Mononuclear cell (primary cell): ENCODE measurements around the gene PLSCR4. TPM values are rescaled to one million over a fixed set of nuclear protein-coding genes. Genes with fewer than 3 reads are reported as not detected.
"Not testable (repeated sequence)": the region's sequence is repeated elsewhere in the genome, so short reads cannot be mapped to it uniquely, and the experiment has no call there.

ENCODE experiments used
- H3K27me3 ChIP-seq: 2 replicates; pipeline ENCODE4 v1.6.0; 2011; ENCODE audit warnings: low read length, control low read depth; ENCODE audit not compliant: insufficient read depth
- H3K4me1 ChIP-seq: 2 replicates; pipeline ENCODE4 v1.5.1; 2011; ENCODE audit warnings: mild to moderate bottlenecking, low read length, control low read depth; ENCODE audit not compliant: insufficient read depth
- H3K4me3 ChIP-seq: 2 replicates; pipeline ENCODE4 v1.5.1; 2011; ENCODE audit warnings: mild to moderate bottlenecking, low read length, moderate library complexity
- H3K9me3 ChIP-seq: 2 replicates; pipeline ENCODE4 v1.5.1; 2011; ENCODE audit warnings: low read depth, mild to moderate bottlenecking, control low read depth, low read length
- total RNA-seq: library from RNA; depleted of rRNA; stranded (reverse); fragments of >200 nt; gene quantifications from one replicate; pipeline ENCODE4 v1.2.3, GENCODE V29; 2012

The PLSCR4 gene, protein sequence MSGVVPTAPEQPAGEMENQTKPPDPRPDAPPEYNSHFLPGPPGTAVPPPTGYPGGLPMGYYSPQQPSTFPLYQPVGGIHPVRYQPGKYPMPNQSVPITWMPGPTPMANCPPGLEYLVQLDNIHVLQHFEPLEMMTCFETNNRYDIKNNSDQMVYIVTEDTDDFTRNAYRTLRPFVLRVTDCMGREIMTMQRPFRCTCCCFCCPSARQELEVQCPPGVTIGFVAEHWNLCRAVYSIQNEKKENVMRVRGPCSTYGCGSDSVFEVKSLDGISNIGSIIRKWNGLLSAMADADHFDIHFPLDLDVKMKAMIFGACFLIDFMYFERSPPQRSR
- total RNA-seq = 0.10 TPM

DNA sequence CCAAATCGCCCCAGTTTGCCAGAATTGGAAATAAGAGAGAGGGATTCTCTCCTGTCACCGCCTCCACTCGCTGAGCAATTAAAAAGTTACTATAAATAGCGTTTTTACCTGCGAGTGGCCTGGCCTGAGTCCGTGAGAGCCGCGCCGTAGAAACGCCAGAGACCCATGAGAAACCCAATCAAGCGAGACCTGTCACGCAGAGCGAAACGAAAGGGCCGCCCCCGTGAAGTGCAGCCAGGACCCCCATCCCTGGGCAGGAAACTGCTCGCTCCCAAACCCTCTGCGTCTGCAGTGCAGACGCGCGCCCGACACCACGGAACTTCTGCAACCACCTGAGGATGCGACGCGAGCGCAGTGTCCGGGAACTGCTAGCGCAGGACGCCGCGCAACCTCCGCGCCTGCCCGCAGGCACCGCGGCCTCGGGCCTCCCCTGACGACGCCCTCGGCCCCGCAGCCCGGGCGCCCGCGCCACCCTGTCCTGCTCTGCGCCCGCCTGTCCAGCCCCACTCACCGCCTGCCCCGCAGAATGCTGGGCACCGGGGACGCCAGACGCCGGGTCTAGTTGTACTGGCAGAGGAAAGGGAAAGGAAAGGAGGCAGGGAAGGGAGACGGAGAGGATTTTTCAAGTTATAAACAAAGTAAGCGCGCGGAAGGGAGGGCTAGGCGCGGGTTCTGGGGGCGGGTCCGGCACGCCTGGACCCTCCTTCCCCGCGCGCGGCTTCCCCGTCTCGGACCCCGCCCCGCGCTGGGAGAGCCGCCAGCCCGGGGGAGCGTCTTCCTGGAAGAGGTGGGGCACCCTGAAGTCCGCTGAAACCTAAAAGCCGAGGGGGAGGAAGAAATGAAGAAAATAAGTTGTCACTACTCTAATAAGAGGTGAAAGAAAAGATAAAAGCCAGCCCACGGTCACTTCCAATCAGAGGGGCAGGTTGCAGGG lies at the start of gene PLSCR4:
TSS of gene PLSCR4 (minus strand) at position 657 of the 934 bp plus-strand sequence. CDS start 29,034 bp downstream, outside the sequence.
- peaks cover 10% of the 10 kb centered on the region for H3K4me1 ChIP-seq
- peak within 1 kb of the TSS; percentile 29 for H3K4me3 ChIP-seq
- no peaks in the 10 kb centered on the region for H3K9me3 ChIP-seq
- peaks cover 13% of the 10 kb centered on the region for H3K27me3 ChIP-seq

DNA sequence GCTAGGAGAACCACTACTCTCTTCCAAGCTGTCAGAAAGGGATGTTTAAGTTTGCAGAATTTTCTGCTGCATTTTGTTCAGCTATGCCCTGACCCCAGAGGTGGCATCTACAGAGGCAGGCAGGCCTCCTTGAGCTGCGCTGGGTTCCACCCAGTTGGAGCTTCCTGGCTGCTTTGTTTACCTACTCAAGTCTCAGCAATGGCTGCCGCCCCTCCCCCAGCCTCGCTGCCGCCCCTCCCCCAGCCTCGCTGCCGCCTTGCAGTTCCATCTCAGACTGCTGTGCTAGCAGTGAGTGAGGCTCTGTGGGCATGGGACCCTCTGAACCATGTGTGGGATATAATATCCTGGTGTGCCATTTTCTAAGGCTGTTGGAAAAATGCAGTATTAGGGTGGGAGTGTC lies 42.5 kb upstream of the PLSCR4 start:
- H3K27me3 ChIP-seq, H3K4me3 ChIP-seq, H3K4me1 ChIP-seq, H3K9me3 ChIP-seq: not testable (repeated sequence)

DNA sequence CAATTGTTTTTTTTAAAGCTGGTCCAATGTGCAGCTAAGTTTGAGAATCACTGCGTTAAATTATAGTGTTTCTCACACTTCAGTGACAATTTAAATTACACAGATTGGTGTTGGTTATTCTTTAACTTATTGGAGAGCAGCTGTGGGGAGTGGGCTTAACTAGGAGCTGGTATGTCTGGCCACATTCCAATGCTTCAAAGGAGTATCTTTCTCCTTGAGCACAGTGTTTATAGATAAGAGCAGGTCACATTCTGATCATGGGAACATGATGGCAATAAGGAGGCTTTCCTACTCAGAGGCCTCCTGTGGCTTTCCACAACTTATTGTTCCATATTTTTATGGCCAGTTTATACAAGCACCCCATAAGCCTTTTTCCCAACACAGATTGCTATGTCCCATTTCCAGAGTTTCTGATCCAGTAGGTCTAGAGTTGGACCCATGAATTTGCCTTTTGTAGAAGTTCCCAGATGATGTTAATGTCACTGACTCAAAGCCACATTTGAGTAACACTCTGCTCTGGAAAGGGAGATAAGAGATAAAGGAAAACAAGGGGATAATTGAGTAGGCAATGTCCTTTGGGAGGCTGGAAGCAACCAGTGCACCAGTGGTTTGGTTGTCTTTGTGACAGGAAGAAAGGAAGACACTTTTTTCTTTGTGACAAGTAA lies 33.0 kb upstream of the PLSCR4 start:
- H3K4me3 ChIP-seq = no peak overlapping the region
- no peaks in the 10 kb centered on the region for H3K4me1 ChIP-seq
- no peaks in the 10 kb centered on the region for H3K9me3 ChIP-seq
- H3K27me3 ChIP-seq = no peaks in the 10 kb centered on the region

DNA sequence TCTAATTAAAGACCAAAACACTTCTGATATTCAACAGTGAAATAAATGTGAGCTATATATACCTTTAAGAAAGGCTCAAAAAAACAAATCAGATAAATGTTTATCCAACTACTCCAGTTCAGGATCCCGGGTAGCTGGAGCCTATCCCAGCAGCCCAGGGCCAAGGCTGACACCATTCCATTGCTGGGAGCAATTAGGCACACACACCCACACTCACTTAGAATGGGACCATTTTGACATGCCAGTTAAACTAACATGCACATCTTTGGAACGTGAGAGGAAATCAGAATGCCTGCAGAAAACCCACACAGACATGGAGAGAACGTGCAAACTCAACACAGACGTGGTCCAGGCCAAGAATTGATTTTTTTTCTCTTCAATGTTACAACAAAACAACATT lies 30.0 kb upstream of the PLSCR4 start:
- Histone ChIP-seq H3K4me1 (no peaks in the 10 kb centered on the region), H3K4me3 (no peak overlapping the region), H3K27me3 (no peaks in the 10 kb centered on the region), H3K9me3 (no peaks in the 10 kb centered on the region)

DNA sequence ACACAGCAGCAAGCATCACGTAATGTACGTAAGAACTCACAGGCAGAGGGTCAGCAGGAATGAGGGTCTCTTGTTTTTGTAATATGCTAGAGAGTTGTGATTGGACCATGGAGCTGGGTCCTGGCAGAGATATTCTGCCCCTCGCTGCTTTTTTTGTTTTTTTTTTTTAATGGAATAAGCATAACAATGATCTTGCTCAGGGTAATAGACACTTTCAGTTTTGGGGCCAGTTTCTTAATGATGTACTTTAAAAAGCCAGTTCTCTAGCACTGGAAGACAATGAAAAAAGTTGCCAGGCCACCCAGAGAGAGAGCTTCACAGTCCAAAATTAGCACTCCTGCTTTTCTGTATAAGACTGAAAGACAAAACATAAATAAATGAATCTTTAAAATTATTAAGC lies 29.0 kb upstream of the PLSCR4 start:
- Histone ChIP-seq H3K4me3 (no peak overlapping the region), H3K27me3 (no peaks in the 10 kb centered on the region), H3K4me1 (no peaks in the 10 kb centered on the region), H3K9me3 (no peaks in the 10 kb centered on the region)

DNA sequence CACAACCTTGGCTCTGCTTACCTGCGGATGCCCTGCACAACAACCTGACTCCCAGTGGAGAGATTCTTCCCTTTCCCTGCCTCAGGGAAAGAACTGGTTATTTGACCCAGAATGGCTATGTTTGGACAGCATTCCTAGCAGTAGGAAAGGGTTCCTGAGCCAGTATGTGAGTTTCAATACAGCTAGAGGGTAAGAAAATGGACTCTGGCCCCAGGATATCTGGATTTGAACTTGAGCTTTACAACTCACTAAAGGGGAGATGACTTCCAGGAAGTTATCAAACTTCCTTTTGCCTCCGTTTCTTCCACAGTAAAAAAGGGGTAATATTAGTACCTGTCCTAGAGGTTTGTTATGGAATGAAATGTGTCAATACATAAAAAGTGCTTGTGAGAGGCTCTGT lies 28.1 kb upstream of the PLSCR4 start:
- Histone ChIP-seq H3K27me3 (no peaks in the 10 kb centered on the region), H3K4me3 (no peak overlapping the region), H3K4me1 (no peaks in the 10 kb centered on the region), H3K9me3 (no peaks in the 10 kb centered on the region)

DNA sequence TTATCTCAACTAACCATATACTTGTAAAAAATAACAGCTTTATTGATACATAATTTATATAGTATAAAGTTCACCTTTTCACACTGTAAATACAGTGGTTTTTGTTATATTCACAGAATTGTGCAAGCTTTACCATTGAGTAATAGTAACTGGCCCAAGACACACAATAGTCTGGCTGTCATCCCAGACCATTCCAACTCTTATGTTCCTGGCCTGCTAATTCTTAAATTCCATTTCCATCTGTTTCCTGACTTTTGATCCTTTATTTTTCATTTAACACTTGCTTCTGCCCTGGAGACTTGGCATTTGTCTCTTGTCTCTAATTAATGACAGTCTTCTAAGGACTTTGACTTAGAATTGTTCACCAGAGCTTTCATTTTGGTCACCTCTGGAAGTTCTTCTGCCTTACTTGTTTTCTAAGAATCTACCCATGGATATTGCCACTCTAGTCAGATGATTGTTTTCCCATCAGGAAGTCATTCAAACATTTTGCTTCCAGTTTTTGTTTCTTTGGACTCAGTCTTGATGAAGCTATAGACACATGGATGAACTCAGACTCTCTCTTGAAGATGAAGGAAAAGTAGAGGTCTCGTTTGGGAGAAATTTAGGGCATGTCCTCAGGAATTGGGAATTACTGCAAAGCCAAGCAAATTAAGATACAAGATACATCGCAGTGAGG lies 27.2 kb upstream of the PLSCR4 start:
- Histone ChIP-seq H3K9me3 (no peaks in the 10 kb centered on the region), H3K4me1 (no peaks in the 10 kb centered on the region), H3K27me3 (no peaks in the 10 kb centered on the region), H3K4me3 (no peak overlapping the region)

DNA sequence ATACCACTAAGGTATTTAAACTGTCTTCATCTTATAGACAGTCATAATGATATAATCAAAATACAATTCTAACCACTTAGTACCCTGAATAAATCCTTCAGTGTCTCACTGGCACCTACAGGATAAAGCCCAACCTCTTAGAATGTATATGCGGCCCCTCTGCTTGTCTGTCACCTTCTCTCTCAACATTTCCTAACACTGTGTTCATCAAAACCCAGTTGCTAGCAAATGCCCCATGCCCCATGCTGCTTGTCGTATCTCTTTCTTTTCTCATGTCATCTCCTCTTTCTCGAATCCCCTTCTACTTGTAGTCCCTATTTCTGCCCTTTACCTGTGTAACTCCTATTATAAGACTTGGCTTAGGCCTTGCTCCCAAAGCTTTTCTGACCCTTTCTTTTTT lies 24.6 kb upstream of the PLSCR4 start:
- H3K27me3 ChIP-seq = no peaks in the 10 kb centered on the region
- no peak overlapping the region for H3K4me3 ChIP-seq
- no peaks in the 10 kb centered on the region for H3K9me3 ChIP-seq
- H3K4me1 ChIP-seq = no peaks in the 10 kb centered on the region

DNA sequence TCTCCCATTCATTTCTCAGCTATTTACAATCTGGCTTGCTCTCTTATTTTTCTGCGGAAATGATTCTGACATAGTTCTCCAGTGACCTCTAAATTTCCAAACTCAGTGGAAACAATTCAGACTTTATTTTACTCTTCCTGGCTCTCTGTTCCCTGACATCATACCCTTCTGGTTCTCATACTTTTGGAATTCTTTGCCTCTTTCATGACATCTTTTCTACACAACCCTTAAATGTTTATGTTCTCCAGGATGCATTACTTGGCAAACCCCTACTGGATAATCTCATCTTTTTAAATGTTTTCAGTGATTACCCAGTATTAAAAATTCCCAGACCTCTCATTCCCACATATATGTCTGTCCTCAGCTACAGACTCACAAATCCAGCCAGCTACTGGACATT lies 23.9 kb upstream of the PLSCR4 start:
- Histone ChIP-seq H3K4me1 (no peaks in the 10 kb centered on the region), H3K9me3 (no peaks in the 10 kb centered on the region), H3K4me3 (no peak overlapping the region), H3K27me3 (no peaks in the 10 kb centered on the region)

DNA sequence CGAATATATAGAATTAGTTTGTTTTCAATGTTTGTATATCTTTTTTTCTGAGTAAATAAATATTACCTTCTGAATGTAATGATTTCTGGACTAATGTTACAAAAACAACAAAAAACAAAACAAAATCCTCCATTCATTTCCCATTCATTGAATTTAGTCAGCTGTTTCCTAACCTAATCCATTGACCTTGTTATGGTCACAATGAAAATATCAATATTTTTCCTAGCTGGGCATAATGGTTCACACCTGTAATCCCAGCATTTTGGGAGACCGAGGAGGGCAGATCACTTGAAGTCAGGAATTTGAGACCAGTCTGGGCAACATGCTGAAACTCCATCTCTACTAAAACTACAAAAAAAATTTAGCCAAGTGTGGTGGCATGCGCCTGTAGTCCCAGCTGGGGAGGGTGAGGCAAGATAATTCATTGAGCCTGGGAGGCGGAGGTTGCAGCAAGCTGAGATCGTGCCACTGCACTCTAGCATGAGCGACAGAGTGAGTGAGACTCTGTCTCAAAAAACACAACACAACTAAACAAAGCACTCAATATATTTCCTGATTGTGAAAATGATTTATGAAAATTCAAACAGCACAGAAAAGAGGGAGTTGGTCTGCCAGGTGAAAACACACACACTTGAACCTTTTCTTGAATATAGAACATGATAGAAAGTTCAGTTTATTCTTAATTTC lies 23.0 kb upstream of the PLSCR4 start:
- no peak overlapping the region for H3K4me3 ChIP-seq
- no peaks in the 10 kb centered on the region for H3K27me3 ChIP-seq
- H3K4me1 ChIP-seq = no peaks in the 10 kb centered on the region
- no peaks in the 10 kb centered on the region for H3K9me3 ChIP-seq

DNA sequence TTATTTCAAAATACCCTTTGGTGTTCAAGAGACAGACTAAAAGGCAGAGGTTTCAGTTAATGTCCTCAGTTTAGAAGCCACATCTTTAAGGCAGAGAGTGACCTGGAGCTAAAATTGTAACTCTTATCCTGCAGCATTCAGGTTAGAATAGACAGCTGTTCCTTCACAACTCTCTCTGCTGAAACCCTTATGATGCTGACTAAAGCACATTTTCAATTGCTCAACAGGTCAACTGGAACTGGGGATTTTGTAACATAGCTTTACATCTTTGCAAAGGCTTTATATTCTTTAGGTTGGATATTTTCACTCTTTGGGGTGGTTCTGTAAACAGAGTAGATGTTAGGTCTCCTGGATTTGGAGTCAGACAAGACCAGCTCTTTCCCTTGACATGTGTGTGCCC lies 20.3 kb upstream of the PLSCR4 start:
- Histone ChIP-seq H3K4me1 (no peaks in the 10 kb centered on the region), H3K27me3 (no peaks in the 10 kb centered on the region), H3K4me3 (no peak overlapping the region), H3K9me3 (no peaks in the 10 kb centered on the region)

DNA sequence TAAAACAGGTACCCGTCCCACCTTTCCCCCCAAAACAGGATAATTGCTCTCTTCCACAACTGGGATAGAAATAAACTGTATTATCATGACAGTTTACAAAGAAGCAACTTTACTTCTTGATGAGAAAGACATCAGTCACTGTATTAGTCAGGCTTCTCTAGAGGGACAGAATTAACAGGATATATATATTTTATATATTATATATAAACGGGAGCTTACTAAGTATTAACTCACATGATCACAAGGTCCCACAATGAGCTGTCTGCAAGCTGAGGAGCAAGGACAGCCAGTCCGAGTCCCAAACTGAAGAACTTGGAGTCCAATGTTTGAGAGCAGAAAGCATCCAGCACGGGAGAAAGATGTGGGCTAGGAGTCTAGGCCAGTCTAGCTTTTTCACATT lies 18.4 kb upstream of the PLSCR4 start:
- Histone ChIP-seq H3K27me3 (no peaks in the 10 kb centered on the region), H3K9me3 (no peaks in the 10 kb centered on the region), H3K4me3 (no peak overlapping the region), H3K4me1 (no peaks in the 10 kb centered on the region)

DNA sequence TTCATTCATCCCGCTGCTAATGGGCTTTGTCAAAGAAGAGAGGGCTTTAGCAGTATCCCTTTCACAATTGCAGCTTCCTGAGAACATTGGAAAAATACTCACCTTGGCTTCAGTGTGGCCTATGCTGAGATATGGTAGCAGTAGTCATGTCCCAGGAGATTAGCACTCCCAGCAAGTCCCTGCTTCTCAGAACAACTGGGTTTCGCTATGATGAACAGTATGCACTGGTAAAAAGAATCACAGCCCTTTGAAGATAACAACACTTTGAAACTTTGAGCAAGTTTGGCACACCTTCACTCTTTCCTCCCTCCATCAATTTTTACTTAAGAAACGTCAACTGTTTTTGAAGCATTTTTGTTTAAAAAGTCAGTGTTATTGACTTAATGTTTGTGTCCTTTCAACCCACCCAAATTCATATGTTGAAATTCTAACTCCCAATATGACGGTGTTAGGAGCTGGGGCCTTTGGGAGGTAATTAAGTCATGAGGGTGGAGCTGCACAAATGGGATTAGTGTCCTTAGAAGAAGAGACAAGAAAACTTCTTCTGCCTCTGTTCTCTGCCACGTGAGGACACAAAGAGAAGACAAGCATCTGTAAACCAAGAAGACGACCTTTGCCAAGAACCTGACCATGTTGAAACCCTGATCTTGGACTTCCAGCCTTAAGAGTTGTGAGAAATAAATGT lies 17.8 kb upstream of the PLSCR4 start:
- Histone ChIP-seq H3K4me3 (no peak overlapping the region), H3K4me1 (no peaks in the 10 kb centered on the region), H3K27me3 (no peaks in the 10 kb centered on the region), H3K9me3 (no peaks in the 10 kb centered on the region)

DNA sequence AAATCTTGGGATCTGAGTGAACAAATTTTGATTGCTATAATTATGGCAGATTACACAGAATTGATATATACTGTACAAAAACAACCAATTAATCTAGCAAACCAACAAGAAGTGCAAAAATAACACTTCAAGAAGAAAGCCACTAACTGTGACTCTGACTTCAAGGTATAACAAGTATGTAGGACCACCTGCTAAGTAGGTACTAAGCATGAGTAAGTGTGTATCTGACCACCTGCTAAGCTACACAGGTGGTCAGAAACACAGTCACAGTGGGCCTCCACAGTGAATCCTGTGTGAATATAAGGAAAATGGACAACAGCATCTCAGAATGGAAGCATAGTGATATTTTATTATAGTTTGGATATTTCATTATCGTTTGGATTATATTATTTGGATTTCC lies 14.8 kb upstream of the PLSCR4 start:
- H3K9me3 ChIP-seq = no peaks in the 10 kb centered on the region
- H3K4me3 ChIP-seq = no peak overlapping the region
- H3K4me1 ChIP-seq = no peaks in the 10 kb centered on the region
- H3K27me3 ChIP-seq = no peaks in the 10 kb centered on the region
